ENCODE measurements around the gene PRKCA.
A peak's percentile ranks its signal among the peaks of the same experiment; 100 is the strongest.

PRKCA gene

GRCh38 chr17:66425756-66426396 is 123.5 kb downstream of the PRKCA start:
- H3K4me1 ChIP-seq (ENCODE audit: insufficient read depth, low read length): peaks cover 42% of the 10 kb centered on the region
- no peaks in the 10 kb centered on the region for H3K27me3 ChIP-seq (ENCODE audit: control insufficient read depth in 1 of 2, insufficient read depth in 2 of 2, low read length in 2 of 2)
- no peak overlapping the region for H3K27ac ChIP-seq (ENCODE audit: low read depth, low read length)
- no peak overlapping the region for H3K4me3 ChIP-seq (ENCODE audit: low read depth in 1 of 2, low read length in 2 of 2)
- H3K36me3 ChIP-seq (ENCODE audit: insufficient read depth, low read length): no peaks in the 10 kb centered on the region
- no peaks in the 10 kb centered on the region for H3K9me3 ChIP-seq (ENCODE audit: low read length)
- no peak overlapping the region for H3K9ac ChIP-seq (ENCODE audit: low read length)

- no peak overlapping the region for H3K27ac ChIP-seq (ENCODE audit: low read depth, low read length)
- H3K4me3 ChIP-seq (ENCODE audit: low read depth in 1 of 2, low read length in 2 of 2): no peak overlapping the region
- no peaks in the 10 kb centered on the region for H3K27me3 ChIP-seq (ENCODE audit: control insufficient read depth in 1 of 2, insufficient read depth in 2 of 2, low read length in 2 of 2)
- H3K9ac ChIP-seq (ENCODE audit: low read length): no peak overlapping the region
- H3K4me1 ChIP-seq (ENCODE audit: insufficient read depth, low read length): peaks cover 48% of the 10 kb centered on the region
- no peaks in the 10 kb centered on the region for H3K36me3 ChIP-seq (ENCODE audit: insufficient read depth, low read length)
- H3K9me3 ChIP-seq (ENCODE audit: low read length): no peaks in the 10 kb centered on the region
Observed at GRCh38 chr17:66426397-66427033, 124.1 kb downstream of the PRKCA start.

GRCh38 chr17:66427134-66427533 is 124.7 kb downstream of the PRKCA start:
- Histone ChIP-seq H3K9ac (ENCODE audit: low read length) (no peak overlapping the region), H3K4me1 (ENCODE audit: insufficient read depth, low read length) (peaks cover 50% of the 10 kb centered on the region), H3K27ac (ENCODE audit: low read depth, low read length) (no peak overlapping the region), H3K4me3 (ENCODE audit: low read depth in 1 of 2, low read length in 2 of 2) (no peak overlapping the region), H3K27me3 (ENCODE audit: control insufficient read depth in 1 of 2, insufficient read depth in 2 of 2, low read length in 2 of 2) (no peaks in the 10 kb centered on the region), H3K9me3 (ENCODE audit: low read length) (no peaks in the 10 kb centered on the region), H3K36me3 (ENCODE audit: insufficient read depth, low read length) (no peaks in the 10 kb centered on the region)

GRCh38 chr17:66429680-66430079 is 127.3 kb downstream of the PRKCA start:
- Histone ChIP-seq H3K4me1 (ENCODE audit: insufficient read depth, low read length) (peaks cover 50% of the 10 kb centered on the region), H3K36me3 (ENCODE audit: insufficient read depth, low read length) (no peaks in the 10 kb centered on the region), H3K27ac (ENCODE audit: low read depth, low read length) (no peak overlapping the region), H3K9me3 (ENCODE audit: low read length) (no peaks in the 10 kb centered on the region), H3K27me3 (ENCODE audit: control insufficient read depth in 1 of 2, insufficient read depth in 2 of 2, low read length in 2 of 2) (no peaks in the 10 kb centered on the region), H3K9ac (ENCODE audit: low read length) (no peak overlapping the region), H3K4me3 (ENCODE audit: low read depth in 1 of 2, low read length in 2 of 2) (no peak overlapping the region)

- Histone ChIP-seq H3K9me3 (ENCODE audit: low read length) (no peaks in the 10 kb centered on the region), H3K27me3 (ENCODE audit: control insufficient read depth in 1 of 2, insufficient read depth in 2 of 2, low read length in 2 of 2) (no peaks in the 10 kb centered on the region), H3K9ac (ENCODE audit: low read length) (no peak overlapping the region), H3K27ac (ENCODE audit: low read depth, low read length) (no peak overlapping the region), H3K4me3 (ENCODE audit: low read depth in 1 of 2, low read length in 2 of 2) (peak overlapping the region in 1 of 2 donors; percentile 38), H3K4me1 (ENCODE audit: insufficient read depth, low read length) (peaks cover 46% of the 10 kb centered on the region), H3K36me3 (ENCODE audit: insufficient read depth, low read length) (no peaks in the 10 kb centered on the region)
Observed at GRCh38 chr17:66430846-66431795, 128.7 kb downstream of the PRKCA start.

- Histone ChIP-seq H3K27me3 (ENCODE audit: control insufficient read depth in 1 of 2, insufficient read depth in 2 of 2, low read length in 2 of 2) (no peaks in the 10 kb centered on the region), H3K27ac (ENCODE audit: low read depth, low read length) (peak overlapping the region; percentile 6), H3K36me3 (ENCODE audit: insufficient read depth, low read length) (no peaks in the 10 kb centered on the region), H3K4me3 (ENCODE audit: low read depth in 1 of 2, low read length in 2 of 2) (peak overlapping the region in 1 of 2 donors; percentile 38), H3K9me3 (ENCODE audit: low read length) (no peaks in the 10 kb centered on the region), H3K4me1 (ENCODE audit: insufficient read depth, low read length) (peaks cover 46% of the 10 kb centered on the region), H3K9ac (ENCODE audit: low read length) (no peak overlapping the region)
Observed at GRCh38 chr17:66431910-66432309, 129.5 kb downstream of the PRKCA start.

- Histone ChIP-seq H3K27me3 (ENCODE audit: control insufficient read depth in 1 of 2, insufficient read depth in 2 of 2, low read length in 2 of 2) (no peaks in the 10 kb centered on the region), H3K4me3 (ENCODE audit: low read depth in 1 of 2, low read length in 2 of 2) (peak overlapping the region in 1 of 2 donors; percentile 38), H3K9me3 (ENCODE audit: low read length) (no peaks in the 10 kb centered on the region), H3K4me1 (ENCODE audit: insufficient read depth, low read length) (peaks cover 46% of the 10 kb centered on the region), H3K36me3 (ENCODE audit: insufficient read depth, low read length) (no peaks in the 10 kb centered on the region), H3K9ac (ENCODE audit: low read length) (no peak overlapping the region), H3K27ac (ENCODE audit: low read depth, low read length) (peak overlapping the region; percentile 56)
Observed at GRCh38 chr17:66432411-66432957, 130.1 kb downstream of the PRKCA start.

GRCh38 chr17:66432996-66433551 is 130.7 kb downstream of the PRKCA start:
- no peaks in the 10 kb centered on the region for H3K9me3 ChIP-seq (ENCODE audit: low read length)
- H3K4me1 ChIP-seq (ENCODE audit: insufficient read depth, low read length): peaks cover 46% of the 10 kb centered on the region
- H3K27ac ChIP-seq (ENCODE audit: low read depth, low read length): peak overlapping the region; percentile 56
- H3K4me3 ChIP-seq (ENCODE audit: low read depth in 1 of 2, low read length in 2 of 2): no peak overlapping the region
- H3K9ac ChIP-seq (ENCODE audit: low read length): no peak overlapping the region
- H3K36me3 ChIP-seq (ENCODE audit: insufficient read depth, low read length): no peaks in the 10 kb centered on the region
- H3K27me3 ChIP-seq (ENCODE audit: control insufficient read depth in 1 of 2, insufficient read depth in 2 of 2, low read length in 2 of 2): no peaks in the 10 kb centered on the region

- Histone ChIP-seq H3K9me3 (ENCODE audit: low read length) (no peaks in the 10 kb centered on the region), H3K4me3 (ENCODE audit: low read depth in 1 of 2, low read length in 2 of 2) (no peak overlapping the region), H3K9ac (ENCODE audit: low read length) (no peak overlapping the region), H3K27ac (ENCODE audit: low read depth, low read length) (no peak overlapping the region), H3K36me3 (ENCODE audit: insufficient read depth, low read length) (no peaks in the 10 kb centered on the region), H3K4me1 (ENCODE audit: insufficient read depth, low read length) (peaks cover 46% of the 10 kb centered on the region), H3K27me3 (ENCODE audit: control insufficient read depth in 1 of 2, insufficient read depth in 2 of 2, low read length in 2 of 2) (no peaks in the 10 kb centered on the region)
Observed at GRCh38 chr17:66435182-66435581, 132.8 kb downstream of the PRKCA start.

GRCh38 chr17:66436631-66437030 is 134.2 kb downstream of the PRKCA start:
- Histone ChIP-seq H3K4me3 (ENCODE audit: low read depth in 1 of 2, low read length in 2 of 2) (no peak overlapping the region), H3K9me3 (ENCODE audit: low read length) (no peaks in the 10 kb centered on the region), H3K27ac (ENCODE audit: low read depth, low read length) (no peak overlapping the region), H3K9ac (ENCODE audit: low read length) (no peak overlapping the region), H3K4me1 (ENCODE audit: insufficient read depth, low read length) (peaks cover 39% of the 10 kb centered on the region), H3K27me3 (ENCODE audit: control insufficient read depth in 1 of 2, insufficient read depth in 2 of 2, low read length in 2 of 2) (no peaks in the 10 kb centered on the region), H3K36me3 (ENCODE audit: insufficient read depth, low read length) (no peaks in the 10 kb centered on the region)

- Histone ChIP-seq H3K9ac (ENCODE audit: low read length) (no peak overlapping the region), H3K36me3 (ENCODE audit: insufficient read depth, low read length) (no peaks in the 10 kb centered on the region), H3K9me3 (ENCODE audit: low read length) (no peaks in the 10 kb centered on the region), H3K27ac (ENCODE audit: low read depth, low read length) (no peak overlapping the region), H3K4me1 (ENCODE audit: insufficient read depth, low read length) (peaks cover 36% of the 10 kb centered on the region), H3K27me3 (ENCODE audit: control insufficient read depth in 1 of 2, insufficient read depth in 2 of 2, low read length in 2 of 2) (no peaks in the 10 kb centered on the region), H3K4me3 (ENCODE audit: low read depth in 1 of 2, low read length in 2 of 2) (no peak overlapping the region)
Observed at GRCh38 chr17:66437476-66438026, 135.1 kb downstream of the PRKCA start.
